NT2/D1 (cell line): ENCODE measurements around the gene NTSR2.

Experiments
- DNase-seq: peaks from one replicate; pipeline ENCODE4 v3.0.0-alpha.2; 2011; ENCODE audit warnings: low read depth, low spot score
- H3K27me3 ChIP-seq: 2 replicates; pipeline ENCODE4 v1.6.0; 2011; ENCODE audit warnings: mild to moderate bottlenecking; ENCODE audit not compliant: insufficient read length, insufficient read depth
- H3K36me3 ChIP-seq: 2 replicates; pipeline ENCODE4 v1.6.1; 2011; ENCODE audit warnings: mild to moderate bottlenecking, low read length, mixed read lengths; ENCODE audit not compliant: insufficient read depth, insufficient read length
- H3K4me1 ChIP-seq: 2 replicates; pipeline ENCODE4 v1.5.1; 2011; ENCODE audit not compliant: insufficient read depth, insufficient read length
- H3K4me3 ChIP-seq: 2 replicates; pipeline ENCODE4 v1.5.1; 2011; ENCODE audit warnings: low read depth; ENCODE audit not compliant: insufficient read length
- H3K9ac ChIP-seq: 2 replicates; pipeline ENCODE4 v1.6.0; 2011; ENCODE audit warnings: low read depth; ENCODE audit not compliant: insufficient read length
- H3K9me3 ChIP-seq: 2 replicates; pipeline ENCODE4 v1.5.1; 2011; ENCODE audit warnings: mild to moderate bottlenecking, low read length; ENCODE audit not compliant: insufficient read depth
- SUZ12 ChIP-seq: IDR thresholded peaks from 2 replicates; pipeline ENCODE4 v1.6.1; 2011; ENCODE audit not compliant: insufficient read length, insufficient read depth; ENCODE audit errors: extremely low read depth
- YY1 ChIP-seq: IDR thresholded peaks from 2 replicates; pipeline ENCODE4 v1.6.1; 2011; ENCODE audit not compliant: insufficient read length, insufficient read depth
- ZNF274 ChIP-seq: IDR thresholded peaks from 2 replicates; pipeline ENCODE4 v1.6.1; 2011; ENCODE audit warnings: mild to moderate bottlenecking, low read depth, low read length

Gene NTSR2

DNA sequence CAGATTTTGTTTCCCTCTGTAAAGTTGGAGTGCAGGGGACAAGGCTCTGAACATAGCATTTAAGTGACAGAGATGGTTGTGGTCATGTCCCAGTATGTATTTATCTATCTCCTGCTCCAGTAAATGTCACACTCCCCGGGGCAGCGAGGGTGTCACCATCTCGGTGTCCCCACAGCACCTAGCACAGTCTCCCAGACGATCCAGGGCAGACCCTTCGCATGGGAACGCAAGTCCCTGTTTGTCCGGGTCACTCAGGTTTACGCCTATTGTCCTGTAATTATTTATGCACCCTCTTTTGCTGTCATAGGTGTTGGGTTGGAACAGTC lies 12.6 kb upstream of the NTSR2 start:
- DNase-seq: no peak
- H3K4me1 ChIP-seq: peaks cover 17% of the 10 kb centered on the region
- no peak overlapping the region for H3K9ac ChIP-seq
- TF ChIP-seq YY1 (no peak), SUZ12 (no peak), ZNF274 (no peak)
- H3K4me3 ChIP-seq: no peak overlapping the region
- H3K36me3 ChIP-seq: no peaks in the 10 kb centered on the region
- H3K27me3 ChIP-seq: no peaks in the 10 kb centered on the region
- H3K9me3 ChIP-seq: no peaks in the 10 kb centered on the region

DNA sequence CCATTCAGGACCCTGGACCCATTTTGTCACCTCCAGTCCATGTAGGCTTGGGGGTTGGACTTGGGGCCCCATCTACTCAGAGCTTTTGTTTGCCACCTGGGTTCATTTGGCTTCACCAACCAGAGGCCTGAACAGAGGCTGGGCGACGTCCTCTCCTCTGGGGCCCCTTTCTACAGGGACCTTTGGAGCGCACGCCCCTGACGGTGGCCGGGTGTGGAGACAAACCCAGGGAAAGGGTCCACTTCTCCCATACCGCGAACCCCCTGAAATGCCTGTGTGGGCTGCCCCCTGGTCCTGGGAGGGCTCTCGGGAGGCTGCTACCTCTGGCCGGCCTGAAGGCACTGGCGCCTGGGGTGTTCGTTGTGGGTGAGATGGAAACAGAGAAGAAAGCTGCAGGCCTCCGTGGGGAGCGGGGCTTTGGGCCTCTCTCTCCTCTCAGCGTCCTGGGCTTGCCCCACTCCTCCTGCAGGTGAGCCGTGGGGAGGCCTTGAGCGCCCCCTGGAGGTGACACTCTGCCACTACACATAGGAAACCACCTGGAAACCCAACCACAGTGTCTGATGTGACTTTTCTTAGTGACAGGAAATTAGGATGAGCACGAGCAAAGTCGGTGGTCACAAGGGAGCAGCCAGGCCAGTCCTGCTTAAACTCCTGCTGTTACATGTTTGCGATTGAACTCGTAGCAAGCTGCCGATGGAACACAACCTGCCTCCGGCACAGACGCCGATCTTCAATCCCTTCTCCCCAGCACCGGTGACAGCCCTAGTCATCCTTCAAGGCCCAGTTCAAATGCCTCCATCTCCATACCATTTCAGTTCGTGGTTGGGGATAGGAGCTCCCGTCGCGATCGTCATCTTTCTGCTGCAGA lies 12.0 kb upstream of the NTSR2 start:
- peaks cover 17% of the 10 kb centered on the region for H3K4me1 ChIP-seq
- no peaks in the 10 kb centered on the region for H3K36me3 ChIP-seq
- H3K9me3 ChIP-seq: no peaks in the 10 kb centered on the region
- peak; percentile 33 for DNase-seq
- H3K9ac ChIP-seq: no peak overlapping the region
- no peak for TF ChIP-seq ZNF274
- TF ChIP-seq SUZ12: no peak
- no peak for TF ChIP-seq YY1
- H3K4me3 ChIP-seq: no peak overlapping the region
- H3K27me3 ChIP-seq: no peaks in the 10 kb centered on the region

DNA sequence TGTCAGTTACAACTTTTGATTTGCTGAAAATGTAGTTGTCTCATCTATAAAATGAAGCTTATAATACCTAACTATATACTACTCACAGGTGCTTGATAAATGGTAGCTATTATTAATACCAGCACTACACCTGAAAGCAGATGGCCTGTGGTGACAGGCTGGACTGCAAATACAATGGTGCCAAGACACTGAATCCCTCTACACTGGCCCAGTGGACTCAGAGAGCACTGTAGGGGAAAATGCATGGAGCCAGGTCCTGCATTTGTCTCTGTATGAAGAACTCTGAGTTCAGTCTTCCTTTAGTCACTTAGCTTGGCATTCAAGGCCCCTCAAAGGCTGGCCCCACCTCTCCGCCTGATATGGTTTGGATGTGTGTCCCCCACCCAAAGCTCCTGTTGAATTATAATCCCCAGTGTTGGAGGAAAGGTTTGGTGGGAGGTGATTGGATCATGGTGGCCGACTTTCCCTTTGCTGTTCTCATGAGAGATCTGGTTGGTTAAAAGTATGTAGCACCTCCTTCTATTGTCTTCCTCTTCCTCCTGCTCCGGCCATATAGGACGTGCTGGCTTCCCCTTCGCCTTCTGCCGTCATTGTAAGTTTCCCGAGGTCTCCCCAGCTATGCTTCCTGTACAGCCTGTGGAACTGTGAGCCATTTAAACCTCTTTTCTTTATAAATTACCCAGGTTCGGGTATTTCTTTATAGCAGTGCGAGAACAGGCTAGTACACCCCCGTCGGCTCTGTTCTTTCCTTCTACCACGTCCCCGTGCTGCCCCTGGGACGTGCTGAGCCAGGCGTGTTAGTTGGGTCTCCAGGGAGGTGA lies 11.1 kb upstream of the NTSR2 start:
- Histone ChIP-seq H3K9me3 (no peaks in the 10 kb centered on the region), H3K4me1 (peaks cover 24% of the 10 kb centered on the region), H3K9ac (no peak overlapping the region), H3K27me3 (no peaks in the 10 kb centered on the region), H3K4me3 (no peak overlapping the region), H3K36me3 (no peaks in the 10 kb centered on the region)
- no peak for TF ChIP-seq YY1
- no peak for DNase-seq

DNA sequence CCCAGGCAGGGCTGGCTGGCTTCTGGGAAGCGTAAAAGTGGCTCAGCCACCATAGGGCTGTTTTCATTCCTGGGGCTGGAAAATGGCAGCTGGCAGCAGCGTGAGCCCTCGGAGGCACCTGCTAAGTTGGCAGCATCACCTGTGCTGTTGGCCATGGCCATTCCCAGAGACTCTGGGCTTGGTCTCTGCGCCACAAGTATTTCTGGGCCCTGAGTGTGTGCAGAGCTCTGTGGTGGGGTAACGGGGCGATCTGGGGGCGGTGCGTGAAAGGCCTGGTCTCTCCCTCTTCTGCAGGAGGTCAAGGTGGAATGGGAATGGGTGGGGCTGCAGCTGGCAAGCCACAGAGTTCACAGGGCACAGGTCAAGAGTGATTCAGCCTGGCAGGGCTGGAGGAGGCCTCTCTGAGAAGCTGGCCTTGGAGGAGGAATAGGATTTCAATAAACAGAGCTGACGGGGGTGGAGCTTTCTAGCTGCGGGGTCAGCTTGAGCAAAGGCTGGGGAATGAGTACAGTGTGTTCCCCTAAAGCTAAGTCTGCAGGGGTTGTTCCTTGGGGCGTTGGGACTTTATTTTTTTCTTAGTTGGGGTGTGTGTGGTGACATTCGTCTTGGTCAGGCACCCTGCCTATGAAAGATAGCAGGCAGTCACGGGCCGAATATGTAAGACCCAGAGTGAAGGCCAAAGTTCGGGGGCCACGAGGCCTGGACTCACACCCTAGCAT lies 10.3 kb upstream of the NTSR2 start:
- H3K9me3 ChIP-seq: no peaks in the 10 kb centered on the region
- H3K27me3 ChIP-seq: no peaks in the 10 kb centered on the region

DNA sequence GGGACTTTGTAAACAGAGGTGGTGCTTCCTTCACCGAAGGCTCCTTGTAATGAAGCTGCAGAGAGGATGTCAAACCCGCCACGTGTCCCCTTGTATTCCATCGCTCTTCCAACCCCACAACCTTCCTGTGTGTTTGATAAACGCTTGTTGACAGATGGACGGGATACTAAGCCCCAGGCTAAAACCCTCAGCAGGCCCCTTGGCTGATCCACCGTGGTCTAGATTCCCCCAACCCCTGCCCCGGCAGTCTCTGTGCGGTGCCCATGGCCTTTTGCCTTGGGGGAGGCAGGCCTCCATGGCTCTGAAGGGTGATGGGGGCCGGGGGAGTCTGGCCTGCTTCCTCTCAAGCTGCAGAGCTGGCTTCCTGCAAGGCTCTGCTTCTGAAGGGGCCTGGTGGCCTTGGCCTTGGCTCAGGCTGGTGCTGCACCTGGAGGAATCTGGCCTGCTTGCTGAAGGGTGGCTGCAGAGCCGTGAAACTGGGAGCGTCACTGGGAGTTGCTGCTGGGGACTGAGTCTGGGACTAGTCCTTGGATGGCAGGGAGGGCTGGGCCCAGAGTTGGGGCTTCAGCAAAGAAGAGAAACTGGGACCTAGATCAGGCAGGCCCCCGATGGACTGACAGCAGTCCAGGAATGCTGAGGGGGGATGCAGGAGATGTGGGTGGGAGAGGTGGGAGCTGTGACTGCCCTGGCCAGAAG lies 9.6 kb upstream of the NTSR2 start:
- Histone ChIP-seq H3K4me3 (no peak overlapping the region), H3K4me1 (peaks cover 24% of the 10 kb centered on the region), H3K9me3 (no peaks in the 10 kb centered on the region), H3K9ac (no peak overlapping the region), H3K36me3 (no peaks in the 10 kb centered on the region), H3K27me3 (no peaks in the 10 kb centered on the region)
- TF ChIP-seq YY1 (no peak), SUZ12 (no peak), ZNF274 (no peak)
- DNase-seq: no peak

More for the DNA sequence above, 10.3 kb upstream of the NTSR2 start:
- no peak for DNase-seq
- H3K9ac ChIP-seq: no peak overlapping the region
- H3K36me3 ChIP-seq: no peaks in the 10 kb centered on the region
- no peak overlapping the region for H3K4me3 ChIP-seq
- peaks cover 24% of the 10 kb centered on the region for H3K4me1 ChIP-seq
- TF ChIP-seq SUZ12 (no peak), YY1 (no peak), ZNF274 (no peak)

DNA sequence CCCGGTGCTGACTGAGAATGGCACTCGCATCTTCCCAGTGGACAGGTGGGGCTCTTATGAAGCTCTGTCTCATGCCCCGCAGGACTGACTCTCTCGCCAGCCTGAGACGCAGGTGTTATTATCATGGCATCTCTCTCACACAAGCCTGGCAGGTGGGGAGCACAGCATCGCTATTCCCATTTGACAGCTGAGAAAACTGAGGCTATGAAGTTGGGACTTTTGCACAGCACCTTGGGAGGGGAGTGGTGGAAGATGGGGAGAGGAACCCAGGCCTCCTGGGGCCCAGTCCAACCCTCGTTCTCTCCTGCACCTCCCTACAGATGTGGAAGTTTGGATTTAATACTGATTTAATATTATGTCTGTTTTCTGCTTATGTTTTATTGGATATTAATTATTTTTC lies 9.0 kb upstream of the NTSR2 start:
- Histone ChIP-seq H3K36me3 (no peaks in the 10 kb centered on the region), H3K27me3 (no peaks in the 10 kb centered on the region), H3K4me3 (no peak overlapping the region), H3K9ac (no peak overlapping the region), H3K9me3 (no peaks in the 10 kb centered on the region), H3K4me1 (peaks cover 24% of the 10 kb centered on the region)
- TF ChIP-seq SUZ12 (no peak), ZNF274 (no peak), YY1 (no peak)
- no peak for DNase-seq
